OCI-M2 (cell line): ENCODE measurements around the gene IFNGR2.
"Not testable (repeated sequence)": the region's sequence is repeated elsewhere in the genome, so short reads cannot be mapped to it uniquely, and the experiment has no call there.

Experiments
- DNase-seq: peaks from one replicate; lab custom pipeline; 2025; ENCODE audit not compliant: unreplicated experiment; lab: John Stamatoyannopoulos, UW

Gene IFNGR2

GRCh38 chr21:33403128-33403785, at the start of gene IFNGR2:
Gene IFNGR2, plus strand, starts transcription at chr21:33403413. Its CDS starts 131 bp downstream, at chr21:33403544.
- DNase-seq = no peak

- DNase-seq = no peak
Observed at GRCh38 chr21:33355355-33355754, 47.9 kb upstream of the IFNGR2 start.

- no peak for DNase-seq
Observed at GRCh38 chr21:33355996-33356395, 47.2 kb upstream of the IFNGR2 start.

- no peak for DNase-seq
Observed at GRCh38 chr21:33357177-33357576, 46.0 kb upstream of the IFNGR2 start.

GRCh38 chr21:33359446-33359845, 43.8 kb upstream of the IFNGR2 start:
- no peak for DNase-seq

- DNase-seq = no peak
Observed at GRCh38 chr21:33360281-33360680, 42.9 kb upstream of the IFNGR2 start.

GRCh38 chr21:33360881-33361602, 42.2 kb upstream of the IFNGR2 start:
- DNase-seq = peak; percentile 78

GRCh38 chr21:33362044-33362555, 41.1 kb upstream of the IFNGR2 start:
- no peak for DNase-seq

GRCh38 chr21:33363911-33364609, 39.2 kb upstream of the IFNGR2 start:
- DNase-seq = not testable (repeated sequence)

GRCh38 chr21:33364830-33365229, 38.4 kb upstream of the IFNGR2 start:
- no peak for DNase-seq

GRCh38 chr21:33367309-33367973, 35.8 kb upstream of the IFNGR2 start:
- no peak for DNase-seq

GRCh38 chr21:33368124-33368523, 35.1 kb upstream of the IFNGR2 start:
- DNase-seq = no peak

- DNase-seq = no peak
Observed at GRCh38 chr21:33368576-33368975, 34.6 kb upstream of the IFNGR2 start.

GRCh38 chr21:33369586-33369985, 33.6 kb upstream of the IFNGR2 start:
- DNase-seq = no peak

GRCh38 chr21:33370305-33370704, 32.9 kb upstream of the IFNGR2 start:
- no peak for DNase-seq

- DNase-seq = no peak
Observed at GRCh38 chr21:33371366-33371765, 31.8 kb upstream of the IFNGR2 start.

- DNase-seq = no peak
Observed at GRCh38 chr21:33372582-33372981, 30.6 kb upstream of the IFNGR2 start.

GRCh38 chr21:33373451-33373850, 29.8 kb upstream of the IFNGR2 start:
- no peak for DNase-seq

- no peak for DNase-seq
Observed at GRCh38 chr21:33374080-33374449, 29.1 kb upstream of the IFNGR2 start.

- DNase-seq = no peak
Observed at GRCh38 chr21:33374450-33375096, 28.6 kb upstream of the IFNGR2 start.

GRCh38 chr21:33375101-33375644, 28.0 kb upstream of the IFNGR2 start:
- no peak for DNase-seq
